Measurements from ENCODE around the gene FAM107A. TPM values are rescaled to one million over a fixed set of nuclear protein-coding genes. Genes with fewer than 3 reads are reported as not detected.
A peak's percentile ranks its signal among the peaks of the same experiment; 100 is the strongest.

The FAM107A gene
- total and polyA plus RNA-seq, 2 of the 13 experiments (the other 11 are each of a cell fraction or from before 2014, with no cell fraction given), result not detected

- TF ChIP-seq GLMP (CRISPR knock-in tag; IDR thresholded peaks at IDR 0.05; ENCODE audit: borderline replicate concordance) (no peak), PAX8 (CRISPR knock-in tag; IDR thresholded peaks at IDR 0.05; ENCODE audit: borderline replicate concordance) (no peak), ISX (CRISPR knock-in tag; conservative IDR thresholded peaks at IDR 0.05) (no peak), ZSCAN21 (CRISPR knock-in tag; IDR thresholded peaks at IDR 0.05; ENCODE audit: borderline replicate concordance) (no peak), MLX (CRISPR knock-in tag; IDR thresholded peaks at IDR 0.05) (no peak), ATRX (CRISPR knock-in tag; IDR thresholded peaks at IDR 0.05; ENCODE audit: borderline replicate concordance) (no peak), EED (CRISPR knock-in tag; IDR thresholded peaks at IDR 0.05) (no peak), JUN (CRISPR knock-in tag; IDR thresholded peaks at IDR 0.05) (peak; percentile 82), RXRB (CRISPR knock-in tag; IDR thresholded peaks at IDR 0.05; ENCODE audit: borderline replicate concordance) (peak; percentile 26; the same call in 1 of the 2 replicates), ZBTB25 (CRISPR knock-in tag; IDR thresholded peaks at IDR 0.05) (0 out of 2 replicates have a peak, but pooled peaks have one; percentile 43), FOXJ3 (CRISPR knock-in tag; IDR thresholded peaks at IDR 0.05; ENCODE audit: borderline replicate concordance) (no peak)
- TF ChIP-seq, protein P1, sequence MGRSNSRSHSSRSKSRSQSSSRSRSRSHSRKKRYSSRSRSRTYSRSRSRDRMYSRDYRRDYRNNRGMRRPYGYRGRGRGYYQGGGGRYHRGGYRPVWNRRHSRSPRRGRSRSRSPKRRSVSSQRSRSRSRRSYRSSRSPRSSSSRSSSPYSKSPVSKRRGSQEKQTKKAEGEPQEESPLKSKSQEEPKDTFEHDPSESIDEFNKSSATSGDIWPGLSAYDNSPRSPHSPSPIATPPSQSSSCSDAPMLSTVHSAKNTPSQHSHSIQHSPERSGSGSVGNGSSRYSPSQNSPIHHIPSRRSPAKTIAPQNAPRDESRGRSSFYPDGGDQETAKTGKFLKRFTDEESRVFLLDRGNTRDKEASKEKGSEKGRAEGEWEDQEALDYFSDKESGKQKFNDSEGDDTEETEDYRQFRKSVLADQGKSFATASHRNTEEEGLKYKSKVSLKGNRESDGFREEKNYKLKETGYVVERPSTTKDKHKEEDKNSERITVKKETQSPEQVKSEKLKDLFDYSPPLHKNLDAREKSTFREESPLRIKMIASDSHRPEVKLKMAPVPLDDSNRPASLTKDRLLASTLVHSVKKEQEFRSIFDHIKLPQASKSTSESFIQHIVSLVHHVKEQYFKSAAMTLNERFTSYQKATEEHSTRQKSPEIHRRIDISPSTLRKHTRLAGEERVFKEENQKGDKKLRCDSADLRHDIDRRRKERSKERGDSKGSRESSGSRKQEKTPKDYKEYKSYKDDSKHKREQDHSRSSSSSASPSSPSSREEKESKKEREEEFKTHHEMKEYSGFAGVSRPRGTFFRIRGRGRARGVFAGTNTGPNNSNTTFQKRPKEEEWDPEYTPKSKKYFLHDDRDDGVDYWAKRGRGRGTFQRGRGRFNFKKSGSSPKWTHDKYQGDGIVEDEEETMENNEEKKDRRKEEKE (IDR thresholded peaks at IDR 0.05), result no peak
- TF ChIP-seq, protein P2, sequence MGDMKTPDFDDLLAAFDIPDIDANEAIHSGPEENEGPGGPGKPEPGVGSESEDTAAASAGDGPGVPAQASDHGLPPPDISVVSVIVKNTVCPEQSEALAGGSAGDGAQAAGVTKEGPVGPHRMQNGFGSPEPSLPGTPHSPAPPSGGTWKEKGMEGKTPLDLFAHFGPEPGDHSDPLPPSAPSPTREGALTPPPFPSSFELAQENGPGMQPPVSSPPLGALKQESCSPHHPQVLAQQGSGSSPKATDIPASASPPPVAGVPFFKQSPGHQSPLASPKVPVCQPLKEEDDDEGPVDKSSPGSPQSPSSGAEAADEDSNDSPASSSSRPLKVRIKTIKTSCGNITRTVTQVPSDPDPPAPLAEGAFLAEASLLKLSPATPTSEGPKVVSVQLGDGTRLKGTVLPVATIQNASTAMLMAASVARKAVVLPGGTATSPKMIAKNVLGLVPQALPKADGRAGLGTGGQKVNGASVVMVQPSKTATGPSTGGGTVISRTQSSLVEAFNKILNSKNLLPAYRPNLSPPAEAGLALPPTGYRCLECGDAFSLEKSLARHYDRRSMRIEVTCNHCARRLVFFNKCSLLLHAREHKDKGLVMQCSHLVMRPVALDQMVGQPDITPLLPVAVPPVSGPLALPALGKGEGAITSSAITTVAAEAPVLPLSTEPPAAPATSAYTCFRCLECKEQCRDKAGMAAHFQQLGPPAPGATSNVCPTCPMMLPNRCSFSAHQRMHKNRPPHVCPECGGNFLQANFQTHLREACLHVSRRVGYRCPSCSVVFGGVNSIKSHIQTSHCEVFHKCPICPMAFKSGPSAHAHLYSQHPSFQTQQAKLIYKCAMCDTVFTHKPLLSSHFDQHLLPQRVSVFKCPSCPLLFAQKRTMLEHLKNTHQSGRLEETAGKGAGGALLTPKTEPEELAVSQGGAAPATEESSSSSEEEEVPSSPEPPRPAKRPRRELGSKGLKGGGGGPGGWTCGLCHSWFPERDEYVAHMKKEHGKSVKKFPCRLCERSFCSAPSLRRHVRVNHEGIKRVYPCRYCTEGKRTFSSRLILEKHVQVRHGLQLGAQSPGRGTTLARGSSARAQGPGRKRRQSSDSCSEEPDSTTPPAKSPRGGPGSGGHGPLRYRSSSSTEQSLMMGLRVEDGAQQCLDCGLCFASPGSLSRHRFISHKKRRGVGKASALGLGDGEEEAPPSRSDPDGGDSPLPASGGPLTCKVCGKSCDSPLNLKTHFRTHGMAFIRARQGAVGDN (CRISPR knock-in tag; IDR thresholded peaks at IDR 0.05), result peak; percentile 71
- TF ChIP-seq, protein P3, sequence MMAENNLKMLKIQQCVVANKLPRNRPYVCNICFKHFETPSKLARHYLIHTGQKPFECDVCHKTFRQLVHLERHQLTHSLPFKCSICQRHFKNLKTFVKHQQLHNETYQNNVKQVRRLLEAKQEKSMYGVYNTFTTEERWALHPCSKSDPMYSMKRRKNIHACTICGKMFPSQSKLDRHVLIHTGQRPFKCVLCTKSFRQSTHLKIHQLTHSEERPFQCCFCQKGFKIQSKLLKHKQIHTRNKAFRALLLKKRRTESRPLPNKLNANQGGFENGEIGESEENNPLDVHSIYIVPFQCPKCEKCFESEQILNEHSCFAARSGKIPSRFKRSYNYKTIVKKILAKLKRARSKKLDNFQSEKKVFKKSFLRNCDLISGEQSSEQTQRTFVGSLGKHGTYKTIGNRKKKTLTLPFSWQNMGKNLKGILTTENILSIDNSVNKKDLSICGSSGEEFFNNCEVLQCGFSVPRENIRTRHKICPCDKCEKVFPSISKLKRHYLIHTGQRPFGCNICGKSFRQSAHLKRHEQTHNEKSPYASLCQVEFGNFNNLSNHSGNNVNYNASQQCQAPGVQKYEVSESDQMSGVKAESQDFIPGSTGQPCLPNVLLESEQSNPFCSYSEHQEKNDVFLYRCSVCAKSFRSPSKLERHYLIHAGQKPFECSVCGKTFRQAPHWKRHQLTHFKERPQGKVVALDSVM (CRISPR knock-in tag; IDR thresholded peaks at IDR 0.05), result no peak
Measured at GRCh38 chr3:58526515-58526957, 50.7 kb downstream of the FAM107A start (continued).

Measured in HepG2 (cell line).